HG02763 (cell line): ENCODE results near the gene REEP6.
"Not testable (repeated sequence)": the region's sequence is repeated elsewhere in the genome, so short reads cannot be mapped to it uniquely, and the experiment has no call there.

Source experiments
- ATAC-seq: cut with Tn5 transposase; IDR thresholded peaks from one replicate; pipeline ENCODE4 v1.9.1; 2021; ENCODE audit warnings: mild to moderate bottlenecking, moderate library complexity; ENCODE audit not compliant: unreplicated experiment

Gene REEP6

GRCh38 chr19:1522061-1522460 is 31.1 kb downstream of the REEP6 start:
- ATAC-seq: no peak

- no peak for ATAC-seq
These were observed 31.9 kb downstream of the REEP6 start for GRCh38 chr19:1522838-1523237.

GRCh38 chr19:1523412-1524286 is 32.7 kb downstream of the REEP6 start, which contains the start of gene PLK5:
TSS of gene PLK5 (plus strand) at chr19:1524077. CDS start at chr19:1526997, 2,920 bp downstream.
- ATAC-seq: no peak

GRCh38 chr19:1524287-1524971 is 33.4 kb downstream of the REEP6 start:
- ATAC-seq: no peak

GRCh38 chr19:1524972-1525325 is 34.0 kb downstream of the REEP6 start:
- no peak for ATAC-seq

GRCh38 chr19:1525343-1525742 is 34.4 kb downstream of the REEP6 start:
- no peak for ATAC-seq

- no peak for ATAC-seq
These were observed 35.2 kb downstream of the REEP6 start for GRCh38 chr19:1526066-1526778.

GRCh38 chr19:1526979-1527649 is 36.1 kb downstream of the REEP6 start:
- ATAC-seq: no peak

GRCh38 chr19:1527650-1528309 is 36.8 kb downstream of the REEP6 start:
- ATAC-seq: no peak

GRCh38 chr19:1528596-1529429 is 37.8 kb downstream of the REEP6 start:
- no peak for ATAC-seq

- no peak for ATAC-seq
These were observed 38.4 kb downstream of the REEP6 start for GRCh38 chr19:1529430-1529816.

GRCh38 chr19:1530856-1531255 is 39.9 kb downstream of the REEP6 start:
- ATAC-seq: not testable (repeated sequence)

GRCh38 chr19:1531587-1531986 is 40.6 kb downstream of the REEP6 start:
- ATAC-seq: no peak

- ATAC-seq: no peak
These were observed 41.0 kb downstream of the REEP6 start for GRCh38 chr19:1532003-1532402.

GRCh38 chr19:1533510-1534150 is 42.6 kb downstream of the REEP6 start:
- no peak for ATAC-seq

GRCh38 chr19:1534972-1535371 is 44.0 kb downstream of the REEP6 start:
- no peak for ATAC-seq

- not testable (repeated sequence) for ATAC-seq
These were observed 44.7 kb downstream of the REEP6 start for GRCh38 chr19:1535699-1536098.

GRCh38 chr19:1538978-1539377 is 48.0 kb downstream of the REEP6 start:
- no peak for ATAC-seq

GRCh38 chr19:1539749-1540148 is 48.8 kb downstream of the REEP6 start:
- not testable (repeated sequence) for ATAC-seq
